Activated CD4-positive, alpha-beta T cell treated with anti-CD3 and anti-CD28 coated beads, Interleukin-2, amount 10 ng/mL, durations not matched to agents 7 days and 5 days (primary cell): ENCODE measurements around the gene CARD8. TPM values are rescaled to one million over a fixed set of nuclear protein-coding genes. Genes with fewer than 3 reads are reported as not detected.
A peak's percentile ranks its signal among the peaks of the same experiment; 100 is the strongest.
"Not testable (repeated sequence)": the region's sequence is repeated elsewhere in the genome, so short reads cannot be mapped to it uniquely, and the experiment has no call there.

Source experiments
- CTCF ChIA-PET: fragments of 350-600 bp; sonication (Branson Sonifier 250); formaldehyde crosslinking; loops from one replicate; lab custom pipeline; 2021; ENCODE audit warnings: antibody characterized with exemption; lab: Charles Lee
- POLR2A ChIA-PET: fragments of 350-600 bp; sonication (Branson Sonifier 250); formaldehyde crosslinking; loops from one replicate; lab custom pipeline; 2021; ENCODE audit warnings: antibody characterized with exemption; lab: Charles Lee
- DNase-seq: peaks from one replicate; pipeline ENCODE4 v3.0.0-alpha.2; 2020
- H3K27ac Mint-ChIP-seq: one replicate; pipeline ENCODE4 v1.8.0; 2021; ENCODE audit warnings: mild to moderate bottlenecking, moderate library complexity, mixed read lengths
- H3K27me3 Mint-ChIP-seq: one replicate; pipeline ENCODE4 v1.8.0; 2021; ENCODE audit warnings: mixed read lengths
- H3K36me3 Mint-ChIP-seq: one replicate; pipeline ENCODE4 v1.8.0; 2021; ENCODE audit warnings: low read depth, mixed read lengths
- H3K4me1 Mint-ChIP-seq: one replicate; pipeline ENCODE4 v1.8.0; 2021; ENCODE audit warnings: mixed read lengths
- H3K4me3 Mint-ChIP-seq: one replicate; pipeline ENCODE4 v1.8.0; 2021; ENCODE audit warnings: mild to moderate bottlenecking, moderate library complexity, mixed read lengths
- H3K9me3 Mint-ChIP-seq: one replicate; pipeline ENCODE4 v1.8.0; 2021; ENCODE audit warnings: mixed read lengths
- total RNA-seq, 2 experiments: library from RNA; stranded (reverse); gene quantifications; one replicate each; pipeline ENCODE4 v1.2.3, GENCODE V29; 2021

The CARD8 gene
- total RNA-seq, 2 experiments from 2014 or later, result 174 to 189 TPM

- Mint-ChIP-seq H3K9me3 (no peaks in the 10 kb centered on the region), H3K4me3 (no peak overlapping the region), H3K4me1 (peaks cover 7% of the 10 kb centered on the region), H3K27ac (no peak overlapping the region), H3K36me3 (no peaks in the 10 kb centered on the region), H3K27me3 (peaks cover 13% of the 10 kb centered on the region)
- CTCF ChIA-PET, result interaction anchor here (0.6 to 1.3 kb wide), 3 partner anchors 9 to 30 kb away, joined by 3 read pairs; no protein-coding TSS in a partner anchor
- POLR2A ChIA-PET, result no interaction called here
- no peak for DNase-seq
These were observed 34.7 kb upstream of the CARD8 start for GRCh38 chr19:48290401-48290770.

- CTCF ChIA-PET, result interaction anchor here (0.6 to 1.1 kb wide), 3 partner anchors 9 to 49 kb away, joined by 3 read pairs; no protein-coding TSS in a partner anchor
- Mint-ChIP-seq H3K4me1 (peaks cover 7% of the 10 kb centered on the region), H3K36me3 (no peaks in the 10 kb centered on the region), H3K9me3 (peaks cover 5% of the 10 kb centered on the region), H3K27ac (no peak overlapping the region), H3K27me3 (peaks cover 14% of the 10 kb centered on the region), H3K4me3 (no peak overlapping the region)
- POLR2A ChIA-PET, result no interaction called here
- DNase-seq, result no peak
These were observed 32.0 kb upstream of the CARD8 start for GRCh38 chr19:48287748-48288147.

DNA sequence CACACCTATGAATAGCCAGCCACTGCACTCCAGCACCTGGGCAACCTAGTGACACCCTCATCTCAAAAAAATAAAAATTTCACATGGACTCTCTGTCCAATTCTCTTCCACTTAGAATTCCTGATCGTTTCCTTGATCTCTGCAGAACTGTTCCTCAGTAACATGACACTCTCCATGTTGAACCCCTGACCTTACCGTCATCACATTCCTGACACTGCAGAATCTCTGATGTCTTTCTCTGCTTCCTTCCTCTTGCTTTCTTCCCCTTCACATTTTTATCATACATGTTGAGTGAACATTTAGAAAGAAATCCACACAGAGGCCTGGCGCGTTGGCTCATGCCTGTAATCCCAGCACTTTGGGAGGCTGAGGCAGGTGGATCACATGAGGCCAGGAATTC, 29.2 kb upstream of the CARD8 start:
- no peak for DNase-seq
- Mint-ChIP-seq H3K36me3 (no peaks in the 10 kb centered on the region), H3K4me3 (no peak overlapping the region), H3K27ac (no peak overlapping the region), H3K4me1 (no peaks in the 10 kb centered on the region), H3K9me3 (peaks cover 5% of the 10 kb centered on the region), H3K27me3 (peaks cover 16% of the 10 kb centered on the region)
- ChIA-PET CTCF (interaction anchor here (0.7 kb wide), 1 partner anchor 133 kb away, joined by 4 read pairs; no protein-coding TSS in a partner anchor), POLR2A (no interaction called here)

DNA sequence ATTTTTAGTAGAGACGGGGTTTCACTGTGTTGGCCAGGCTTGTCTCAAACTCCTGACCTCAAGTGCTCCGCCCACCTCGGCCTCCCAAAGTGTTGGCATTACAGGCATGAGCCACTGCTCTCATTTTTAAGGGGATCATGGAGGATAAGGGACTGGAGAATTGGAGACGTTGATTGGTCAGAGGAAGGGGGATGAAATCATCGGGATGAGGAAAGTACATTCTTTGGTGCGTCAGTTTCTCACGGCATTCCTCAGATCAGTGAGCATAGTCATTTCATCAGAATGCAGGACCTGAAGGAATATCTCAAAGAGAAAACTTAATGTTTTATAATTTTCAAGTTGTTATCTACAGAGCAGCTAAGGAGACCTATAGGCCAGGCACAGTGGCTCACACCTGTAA, 28.2 kb upstream of the CARD8 start:
- Mint-ChIP-seq H3K27ac (no peak overlapping the region), H3K4me3 (no peak overlapping the region), H3K9me3 (peaks cover 5% of the 10 kb centered on the region), H3K27me3 (peaks cover 16% of the 10 kb centered on the region), H3K36me3 (no peaks in the 10 kb centered on the region), H3K4me1 (no peaks in the 10 kb centered on the region)
- ChIA-PET CTCF (no interaction called here), POLR2A (no interaction called here)
- no peak for DNase-seq

DNA sequence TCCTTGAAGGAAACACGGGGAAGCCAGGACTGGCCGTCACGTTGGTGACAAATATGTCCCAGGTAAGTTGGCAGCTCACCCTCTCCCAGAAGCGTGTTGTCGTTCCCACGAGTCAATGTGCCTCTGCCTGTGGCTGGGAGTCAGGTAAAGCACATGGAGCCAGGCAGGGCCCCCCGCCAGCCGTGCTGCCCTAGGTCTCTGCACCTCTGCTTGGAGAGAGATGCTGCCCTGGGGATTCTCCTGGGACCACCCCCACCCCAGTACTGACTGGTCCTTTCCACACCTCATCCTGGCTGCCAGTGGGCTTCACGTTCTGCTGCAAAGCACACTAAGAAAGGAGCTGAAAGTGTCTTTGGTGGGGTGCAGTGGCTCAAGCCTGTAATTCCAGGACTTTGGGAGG, 24.0 kb upstream of the CARD8 start:
- Mint-ChIP-seq H3K27ac (no peak overlapping the region), H3K36me3 (no peaks in the 10 kb centered on the region), H3K9me3 (peaks cover 5% of the 10 kb centered on the region), H3K4me1 (no peaks in the 10 kb centered on the region), H3K27me3 (peaks cover 5% of the 10 kb centered on the region), H3K4me3 (no peak overlapping the region)
- POLR2A ChIA-PET, result no interaction called here
- CTCF ChIA-PET, result interaction anchor here (1.2 kb wide), 1 partner anchor 8 kb away, joined by 3 read pairs; no protein-coding TSS in a partner anchor
- DNase-seq, result no peak

DNA sequence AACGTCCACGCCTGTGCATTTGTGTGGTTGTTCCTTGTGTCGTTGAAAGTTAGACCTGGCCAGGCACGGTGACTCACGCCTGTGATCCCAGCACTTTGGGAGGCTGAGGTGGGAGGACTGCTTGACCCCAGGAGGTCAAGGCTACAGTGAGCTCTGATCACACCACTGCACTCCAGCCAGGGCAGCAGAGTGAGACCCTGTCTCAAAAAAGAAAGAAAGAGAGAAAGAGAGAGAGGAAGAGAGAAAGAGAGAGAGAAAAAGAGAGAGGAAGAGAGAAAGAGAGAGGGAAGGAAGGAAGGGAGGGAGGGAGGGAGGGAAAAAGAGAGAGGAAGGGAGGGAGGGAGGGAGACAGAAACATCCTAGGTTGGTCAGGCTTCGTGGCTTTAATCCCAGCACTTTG, 19.2 kb upstream of the CARD8 start:
- H3K27ac Mint-ChIP-seq, result no peak overlapping the region
- peaks cover 20% of the 10 kb centered on the region for H3K27me3 Mint-ChIP-seq
- H3K36me3 Mint-ChIP-seq, result no peaks in the 10 kb centered on the region
- no peak for DNase-seq
- H3K4me1 Mint-ChIP-seq, result peaks cover 11% of the 10 kb centered on the region
- ChIA-PET CTCF (no interaction called here), POLR2A (no interaction called here)
- H3K9me3 Mint-ChIP-seq, result no peaks in the 10 kb centered on the region
- H3K4me3 Mint-ChIP-seq, result no peak overlapping the region

DNA sequence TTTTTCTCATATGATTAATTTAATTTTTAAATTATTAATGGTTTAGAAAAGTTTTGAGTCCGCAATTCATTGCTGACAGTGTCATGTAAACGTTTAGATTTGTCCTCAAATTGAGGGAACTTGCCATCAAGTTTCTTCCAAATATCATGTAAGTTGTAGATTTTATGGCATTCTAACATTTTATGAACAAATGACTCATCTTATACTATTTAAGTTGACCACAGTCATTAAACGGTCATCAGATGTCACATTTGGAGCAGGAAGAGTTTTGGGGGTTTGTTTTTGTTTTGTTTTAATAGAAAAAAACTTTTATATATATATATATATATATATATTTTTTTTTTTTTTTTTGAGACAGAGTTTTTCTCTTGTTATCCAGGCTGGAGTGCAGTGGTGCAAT, 18.5 kb upstream of the CARD8 start:
- no peaks in the 10 kb centered on the region for H3K9me3 Mint-ChIP-seq
- DNase-seq, result no peak
- no peak overlapping the region for H3K27ac Mint-ChIP-seq
- CTCF ChIA-PET, result interaction anchor here (5.9 kb wide), 1 partner anchor 14 kb away, joined by 18 read pairs; no protein-coding TSS in a partner anchor
- H3K4me1 Mint-ChIP-seq, result peaks cover 15% of the 10 kb centered on the region
- POLR2A ChIA-PET, result no interaction called here
- no peaks in the 10 kb centered on the region for H3K36me3 Mint-ChIP-seq
- peaks cover 24% of the 10 kb centered on the region for H3K27me3 Mint-ChIP-seq
- no peak overlapping the region for H3K4me3 Mint-ChIP-seq

- Mint-ChIP-seq H3K27ac (peak overlapping the region; percentile 31), H3K9me3 (no peaks in the 10 kb centered on the region), H3K4me1 (peaks cover 18% of the 10 kb centered on the region), H3K27me3 (peaks cover 25% of the 10 kb centered on the region), H3K4me3 (peak overlapping the region; percentile 66), H3K36me3 (no peaks in the 10 kb centered on the region)
- POLR2A ChIA-PET, result no interaction called here
- CTCF ChIA-PET, result interaction anchor here (0.6 to 5.9 kb wide), 3 partner anchors 11 to 100 kb away, joined by 3 to 18 read pairs (median 4); no protein-coding TSS in a partner anchor
- no peak for DNase-seq
These were observed 15.9 kb upstream of the CARD8 start for GRCh38 chr19:48271531-48272151.

DNA sequence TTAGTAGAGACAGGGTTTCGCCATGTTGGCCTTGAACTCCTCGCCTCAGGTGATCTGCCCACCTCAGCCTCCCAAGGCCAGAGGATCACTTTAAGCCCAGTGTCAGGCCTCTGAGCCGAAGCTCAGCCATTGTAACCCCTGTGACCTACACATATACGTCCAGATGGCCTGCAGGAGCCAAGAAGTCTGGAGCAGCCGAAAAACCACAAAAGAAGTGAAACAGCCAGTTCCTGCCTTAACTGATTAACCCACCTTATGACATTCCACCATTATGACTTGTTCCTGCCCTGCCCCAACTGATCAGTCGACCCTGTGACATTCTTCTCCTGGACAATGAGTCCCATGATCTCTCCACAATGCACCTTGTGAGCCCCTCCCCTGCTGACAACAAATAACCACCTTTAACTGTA, 13.9 kb upstream of the CARD8 start:
- peak overlapping the region; percentile 28 for H3K4me3 Mint-ChIP-seq
- POLR2A ChIA-PET, H3K36me3 Mint-ChIP-seq, H3K27ac Mint-ChIP-seq, DNase-seq, H3K9me3 Mint-ChIP-seq: not testable (repeated sequence)
- peaks cover 20% of the 10 kb centered on the region for H3K4me1 Mint-ChIP-seq
- peaks cover 26% of the 10 kb centered on the region for H3K27me3 Mint-ChIP-seq
- CTCF ChIA-PET, result interaction anchor here (1.0 to 5.9 kb wide), 2 partner anchors 9 to 339 kb away, joined by 3 to 18 read pairs; no protein-coding TSS in a partner anchor

DNA sequence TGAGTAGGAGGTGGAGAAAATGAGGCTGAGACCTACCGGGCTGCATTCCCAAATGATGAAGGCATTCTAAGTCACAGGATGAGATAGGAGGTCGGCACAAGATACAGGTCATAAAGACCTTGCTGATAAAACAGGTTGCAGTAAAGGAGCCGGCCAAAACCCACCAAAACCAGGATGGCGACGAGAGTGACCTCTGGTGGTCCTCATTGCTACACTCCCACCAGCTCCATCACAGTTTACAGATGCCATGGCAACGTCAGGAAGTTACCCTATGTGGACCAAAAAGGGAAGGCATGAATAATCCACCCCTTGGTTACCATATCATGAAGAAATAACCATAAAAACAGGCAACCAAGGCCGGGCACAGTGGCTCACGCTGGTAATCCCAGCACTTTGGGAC, 9.6 kb upstream of the CARD8 start:
- H3K9me3 Mint-ChIP-seq, DNase-seq, H3K36me3 Mint-ChIP-seq, H3K4me3 Mint-ChIP-seq, POLR2A ChIA-PET, H3K27ac Mint-ChIP-seq, CTCF ChIA-PET: not testable (repeated sequence)
- Mint-ChIP-seq H3K27me3 (peaks cover 15% of the 10 kb centered on the region), H3K4me1 (peaks cover 22% of the 10 kb centered on the region)

- CTCF ChIA-PET, result interaction anchor here (0.7 to 3.5 kb wide), 13 partner anchors 11 to 70 kb away, joined by 3 to 18 read pairs (median 4); partner anchors contain the start of gene ZNF114
- H3K36me3 Mint-ChIP-seq, result peaks cover 17% of the 10 kb centered on the region
- peaks cover 42% of the 10 kb centered on the region for H3K4me1 Mint-ChIP-seq
- H3K9me3 Mint-ChIP-seq, DNase-seq, H3K27me3 Mint-ChIP-seq: not testable (repeated sequence)
- peak overlapping the region; percentile 99 for H3K27ac Mint-ChIP-seq
- peak overlapping the region; percentile 79 for H3K4me3 Mint-ChIP-seq
- POLR2A ChIA-PET, result interaction anchor here (0.6 to 1.1 kb wide), 3 partner anchors 11 to 616 kb away, joined by 3 to 4 read pairs (median 3); no protein-coding TSS in a partner anchor
These were observed 4.6 kb upstream of the CARD8 start for GRCh38 chr19:48260359-48260714.

- peaks cover 24% of the 10 kb centered on the region for H3K36me3 Mint-ChIP-seq
- H3K27ac Mint-ChIP-seq, result peak overlapping the region; percentile 96
- H3K4me1 Mint-ChIP-seq, result peaks cover 54% of the 10 kb centered on the region
- H3K9me3 Mint-ChIP-seq, H3K27me3 Mint-ChIP-seq, DNase-seq: not testable (repeated sequence)
- H3K4me3 Mint-ChIP-seq, result peak overlapping the region; percentile 79
- ChIA-PET CTCF (interaction anchor here (1.1 to 3.5 kb wide), 5 partner anchors 9 to 63 kb away, joined by 4 to 18 read pairs (median 10); partner anchors contain the start of gene ZNF114), POLR2A (interaction anchor here (0.6 kb wide), 2 partner anchors 51 to 83 kb away, joined by 3 to 4 read pairs; no protein-coding TSS in a partner anchor)
These were observed 3.3 kb upstream of the CARD8 start for GRCh38 chr19:48258992-48259391.

GRCh38 chr19:48258350-48258749, 2.6 kb upstream of the CARD8 start:
- H3K36me3 Mint-ChIP-seq, result peaks cover 26% of the 10 kb centered on the region
- H3K9me3 Mint-ChIP-seq, result no peaks in the 10 kb centered on the region
- H3K27me3 Mint-ChIP-seq, result no peaks in the 10 kb centered on the region
- H3K4me1 Mint-ChIP-seq, result peaks cover 59% of the 10 kb centered on the region
- H3K4me3 Mint-ChIP-seq, result peak overlapping the region; percentile 79
- H3K27ac Mint-ChIP-seq, result peak overlapping the region; percentile 96
- DNase-seq, result peak; percentile 33
- ChIA-PET POLR2A (no interaction called here), CTCF (interaction anchor here (0.6 to 1.3 kb wide), 4 partner anchors 8 to 88 kb away, joined by 3 read pairs; a partner anchor contains a TSS)
